Right lobe of liver (tissue), 4 donors: ENCODE results near the gene KCNH1.

Source experiments
- CTCF ChIP-seq, 4 donors: fragments of 200-600 bp in 3 of 4; fragments of 450-650 bp in 1 of 4; IDR thresholded peaks; one replicate each; pipeline versions ENCODE4 v1.5.1 to v1.8.0; 2016 to 2022; ENCODE audit warnings: antibody characterized with exemption in 4 of 4, mild to moderate bottlenecking in 2 of 4
- POLR2A ChIP-seq: fragments of 450-650 bp; IDR thresholded peaks from one replicate; pipeline ENCODE4 v1.6.1; 2017; ENCODE audit warnings: antibody characterized with exemption, mild to moderate bottlenecking
- donor health status: DM: no; HTN: no; CAD: no.
- donor health status: DM: no; HTN: no; CAD: no.
- donor health status: DM: no; HTN: yes; CAD: no.

GRCh38 chr1:210726621-210727020 is 407.3 kb downstream of the KCNH1 start:
- TF ChIP-seq CTCF (IDR thresholded peaks at IDR 0.05) = no peak
- no peak for TF ChIP-seq POLR2A
